ENCODE results near the gene HABP4. TPM values are rescaled to one million over a fixed set of nuclear protein-coding genes. Genes with fewer than 3 reads are reported as not detected.

HABP4 gene
- total and polyA plus RNA-seq, 9 of the 15 experiments (the other 6 are each of a cell fraction or from before 2014, with no cell fraction given): 0.38 to 2.4 (median 1.9) TPM

GRCh38 chr9:96476013-96476412 lies 26.0 kb downstream of the HABP4 start:
- FAIRE-seq (no peak), DNase-seq (ENCODE audit: extremely low read depth in 1 of 4, low spot score in 3 of 4) (no peak), ATAC-seq (no peak)
- 18% methylated on average over 4 of the region's 4 CpGs for WGBS (ENCODE audit: insufficient coverage, low coverage, missing lambda C conversion rate)
- Histone ChIP-seq H3K9ac (ENCODE audit: insufficient read depth in 1 of 2, low read depth in 2 of 2, low read length in 2 of 2) (no peak overlapping the region), H3K4me1 (replicated peaks in 1 of 2; ENCODE audit: control insufficient read depth in 2 of 2, insufficient read depth in 2 of 2, low read length in 2 of 2) (no peaks in the 10 kb centered on the region), H3K4me2 (ENCODE audit: insufficient read depth, low read length) (no peak overlapping the region), H2AFZ (ENCODE audit: low read depth, low read length) (no peak overlapping the region), H3K27ac (ENCODE audit: extremely low read depth, low read depth, low read length) (no peak overlapping the region), H3K4me3 (no peak overlapping the region), H3K36me3 (ENCODE audit: control insufficient read depth, insufficient read depth, low read length) (no peaks in the 10 kb centered on the region), H3K9me3 (replicated peaks; ENCODE audit: control insufficient read depth, insufficient read depth, low read depth, low read length) (no peaks in the 10 kb centered on the region), H3K9me1 (ENCODE audit: control insufficient read depth, insufficient read depth, low read length) (no peaks in the 10 kb centered on the region), H4K20me1 (replicated peaks; ENCODE audit: control insufficient read depth, insufficient read depth, low read length) (no peaks in the 10 kb centered on the region), H3K79me2 (ENCODE audit: control insufficient read depth, insufficient read depth, low read length) (no peaks in the 10 kb centered on the region), H3K27me3 (ENCODE audit: control insufficient read depth in 2 of 2, insufficient read depth in 2 of 2, low read length in 2 of 2) (no peaks in the 10 kb centered on the region)
- intact Hi-C loops (cut with micrococcal nuclease) (no loop called here), in situ Hi-C loops (cut with MboI) (no loop called here)
- no TSS peak for BruUV-seq (replicated peaks)
- TF ChIP-seq ESRRA (IDR thresholded peaks at IDR 0.05; ENCODE audit: borderline replicate concordance, low read depth) (peak; percentile 80), DMBX1 (CRISPR knock-in tag; IDR thresholded peaks at IDR 0.05; ENCODE audit: borderline replicate concordance) (no peak), RBM25 (IDR thresholded peaks at IDR 0.05; ENCODE audit: low read depth, low read length, severe bottlenecking) (peak; percentile 69)
- ChIA-PET POLR2A (interaction anchor here (0.5 to 1.6 kb wide), 2 partner anchors 26 to 1026 kb away, joined by 3 to 5 read pairs; partner anchors contain the start of gene HABP4), CTCF (ENCODE audit: low intra/inter-chr PET ratio) (no interaction called here)

- Histone ChIP-seq H3K9me3 (replicated peaks; ENCODE audit: control insufficient read depth, insufficient read depth, low read depth, low read length) (no peaks in the 10 kb centered on the region), H3K79me2 (ENCODE audit: control insufficient read depth, insufficient read depth, low read length) (no peaks in the 10 kb centered on the region), H3K27me3 (ENCODE audit: control insufficient read depth in 2 of 2, insufficient read depth in 2 of 2, low read length in 2 of 2) (no peaks in the 10 kb centered on the region), H2AFZ (ENCODE audit: low read depth, low read length) (no peak overlapping the region), H3K36me3 (ENCODE audit: control insufficient read depth, insufficient read depth, low read length) (no peaks in the 10 kb centered on the region), H3K9ac (ENCODE audit: insufficient read depth in 1 of 2, low read depth in 2 of 2, low read length in 2 of 2) (no peak overlapping the region), H4K20me1 (replicated peaks; ENCODE audit: control insufficient read depth, insufficient read depth, low read length) (no peaks in the 10 kb centered on the region), H3K27ac (ENCODE audit: extremely low read depth, low read depth, low read length) (no peak overlapping the region), H3K4me3 (no peak overlapping the region), H3K4me1 (replicated peaks in 1 of 2; ENCODE audit: control insufficient read depth in 2 of 2, insufficient read depth in 2 of 2, low read length in 2 of 2) (no peaks in the 10 kb centered on the region), H3K4me2 (ENCODE audit: insufficient read depth, low read length) (no peak overlapping the region), H3K9me1 (ENCODE audit: control insufficient read depth, insufficient read depth, low read length) (no peaks in the 10 kb centered on the region)
- CTCF ChIA-PET (ENCODE audit: low intra/inter-chr PET ratio): no interaction called here
- WGBS (ENCODE audit: insufficient coverage, low coverage, missing lambda C conversion rate): 22% methylated on average over 5 of the region's 5 CpGs
- TF ChIP-seq RBFOX2 (IDR thresholded peaks at IDR 0.05; ENCODE audit: low read depth, low read length): no peak
- peak; percentile 43; the same call in 1 of the 2 replicates for TF ChIP-seq FOSL1 (tag; conservative IDR thresholded peaks at IDR 0.05)
- POLR2A ChIA-PET: no interaction called here
- FAIRE-seq (no peak), DNase-seq (ENCODE audit: extremely low read depth in 1 of 4, low spot score in 3 of 4) (no peak), ATAC-seq (no peak)
- intact Hi-C loops (cut with micrococcal nuclease) (no loop called here), in situ Hi-C loops (cut with MboI) (no loop called here)
- BruUV-seq (replicated peaks): no TSS peak
Measured at GRCh38 chr9:96476591-96476990, 26.6 kb downstream of the HABP4 start.
